ENCODE measurements around the gene TEX264. TPM values are rescaled to one million over a fixed set of nuclear protein-coding genes. Genes with fewer than 3 reads are reported as not detected.

TEX264 gene
- total and polyA plus RNA-seq, 2 donors (not counting 1 experiment from before 2014, with no cell fraction given): 34.3 to 51.0 TPM

GRCh38 chr3:51704511-51704950, 33.5 kb downstream of the TEX264 start:
- H3K4me1 ChIP-seq (ENCODE audit: control insufficient read depth, extremely low read depth, insufficient read depth, low read length): no peaks in the 10 kb centered on the region
- H3K9ac ChIP-seq (ENCODE audit: insufficient read depth, low read length): no peak overlapping the region
- no peak for DNase-seq (ENCODE audit: low read depth in 2 of 2)
- no peaks in the 10 kb centered on the region for H4K20me1 ChIP-seq (ENCODE audit: control insufficient read depth, extremely low read depth, insufficient read depth, low read length)
- H3K79me2 ChIP-seq (ENCODE audit: control insufficient read depth, insufficient read depth, low read length): no peaks in the 10 kb centered on the region
- H3K9me3 ChIP-seq (ENCODE audit: control insufficient read depth, insufficient read depth, low read depth, low read length): no peaks in the 10 kb centered on the region
- no peak overlapping the region for H2AFZ ChIP-seq (ENCODE audit: low read length)
- TF ChIP-seq CTCF (conservative IDR thresholded peaks at IDR 0.05 in 1 of 2, IDR thresholded peaks at IDR 0.05 in 1 of 2; ENCODE audit: low read depth in 1 of 2, low read length in 2 of 2): no peak
- TF ChIP-seq EZH2 (IDR thresholded peaks at IDR 0.05; ENCODE audit: low read length, missing control alignments): no peak
- H3K4me2 ChIP-seq (ENCODE audit: extremely low read depth, insufficient read depth, low read length): no peak overlapping the region
- H3K36me3 ChIP-seq (ENCODE audit: control insufficient read depth, insufficient read depth, low read length): peaks cover 3% of the 10 kb centered on the region
- H3K4me3 ChIP-seq (replicated peaks in 1 of 4; ENCODE audit: control extremely low read depth in 1 of 4, insufficient read depth in 1 of 4, low read depth in 3 of 4, low read length in 4 of 4): no peak overlapping the region
- no peak overlapping the region for H3K27ac ChIP-seq (ENCODE audit: insufficient read depth, low read length)
- H3K27me3 ChIP-seq (ENCODE audit: control insufficient read depth, insufficient read depth, low read length): no peaks in the 10 kb centered on the region

GRCh38 chr3:51705276-51706020, 34.4 kb downstream of the TEX264 start:
- no peaks in the 10 kb centered on the region for H3K36me3 ChIP-seq (ENCODE audit: control insufficient read depth, insufficient read depth, low read length)
- H3K9me3 ChIP-seq (ENCODE audit: control insufficient read depth, insufficient read depth, low read depth, low read length): no peaks in the 10 kb centered on the region
- H3K4me1 ChIP-seq (ENCODE audit: control insufficient read depth, extremely low read depth, insufficient read depth, low read length): no peaks in the 10 kb centered on the region
- H2AFZ ChIP-seq (ENCODE audit: low read length): no peak overlapping the region
- H3K4me3 ChIP-seq (replicated peaks in 1 of 4; ENCODE audit: control extremely low read depth in 1 of 4, insufficient read depth in 1 of 4, low read depth in 3 of 4, low read length in 4 of 4): no peak overlapping the region
- TF ChIP-seq CTCF (conservative IDR thresholded peaks at IDR 0.05 in 1 of 2, IDR thresholded peaks at IDR 0.05 in 1 of 2; ENCODE audit: low read depth in 1 of 2, low read length in 2 of 2): no peak
- TF ChIP-seq EZH2 (IDR thresholded peaks at IDR 0.05; ENCODE audit: low read length, missing control alignments): no peak
- H4K20me1 ChIP-seq (ENCODE audit: control insufficient read depth, extremely low read depth, insufficient read depth, low read length): no peaks in the 10 kb centered on the region
- H3K9ac ChIP-seq (ENCODE audit: insufficient read depth, low read length): no peak overlapping the region
- H3K27ac ChIP-seq (ENCODE audit: insufficient read depth, low read length): no peak overlapping the region
- DNase-seq (ENCODE audit: low read depth in 2 of 2): no peak
- no peak overlapping the region for H3K4me2 ChIP-seq (ENCODE audit: extremely low read depth, insufficient read depth, low read length)
- no peaks in the 10 kb centered on the region for H3K27me3 ChIP-seq (ENCODE audit: control insufficient read depth, insufficient read depth, low read length)
- no peaks in the 10 kb centered on the region for H3K79me2 ChIP-seq (ENCODE audit: control insufficient read depth, insufficient read depth, low read length)

- TF ChIP-seq CTCF (conservative IDR thresholded peaks at IDR 0.05 in 1 of 2, IDR thresholded peaks at IDR 0.05 in 1 of 2; ENCODE audit: low read depth in 1 of 2, low read length in 2 of 2) (no peak), EZH2 (IDR thresholded peaks at IDR 0.05; ENCODE audit: low read length, missing control alignments) (no peak)
- Histone ChIP-seq H3K4me1 (ENCODE audit: control insufficient read depth, extremely low read depth, insufficient read depth, low read length) (no peaks in the 10 kb centered on the region), H4K20me1 (ENCODE audit: control insufficient read depth, extremely low read depth, insufficient read depth, low read length) (no peaks in the 10 kb centered on the region), H3K4me3 (replicated peaks in 1 of 4; ENCODE audit: control extremely low read depth in 1 of 4, insufficient read depth in 1 of 4, low read depth in 3 of 4, low read length in 4 of 4) (no peak overlapping the region), H3K9ac (ENCODE audit: insufficient read depth, low read length) (no peak overlapping the region), H3K4me2 (ENCODE audit: extremely low read depth, insufficient read depth, low read length) (no peak overlapping the region), H3K79me2 (ENCODE audit: control insufficient read depth, insufficient read depth, low read length) (no peaks in the 10 kb centered on the region), H3K27ac (ENCODE audit: insufficient read depth, low read length) (no peak overlapping the region), H3K36me3 (ENCODE audit: control insufficient read depth, insufficient read depth, low read length) (no peaks in the 10 kb centered on the region), H3K9me3 (ENCODE audit: control insufficient read depth, insufficient read depth, low read depth, low read length) (no peaks in the 10 kb centered on the region), H3K27me3 (ENCODE audit: control insufficient read depth, insufficient read depth, low read length) (no peaks in the 10 kb centered on the region), H2AFZ (ENCODE audit: low read length) (no peak overlapping the region)
- no peak for DNase-seq (ENCODE audit: low read depth in 2 of 2)
Observed at GRCh38 chr3:51706021-51706485, 35.0 kb downstream of the TEX264 start.

All from fibroblast of lung (primary cell).